Testis (tissue), 3 donors: ENCODE data around the gene FAM47E. TPM values are rescaled to one million over a fixed set of nuclear protein-coding genes. Genes with fewer than 3 reads are reported as not detected.
A peak's percentile ranks its signal among the peaks of the same experiment; 100 is the strongest.

ENCODE experiments used
- DNase-seq: peaks from one replicate; pipeline ENCODE4 v3.0.0-alpha.2; 2019
- H3K27ac ChIP-seq, 2 donors: fragments of 200-600 bp; sonication (generic); one replicate each; pipeline ENCODE4 v1.5.1; 2019
- H3K27me3 ChIP-seq: fragments of 200-600 bp; sonication (generic); one replicate; pipeline ENCODE4 v1.5.1; 2019
- H3K36me3 ChIP-seq: fragments of 200-600 bp; sonication (generic); one replicate; pipeline ENCODE4 v1.5.1; 2017; ENCODE audit warnings: low read depth; ENCODE audit errors: missing control alignments
- H3K4me1 ChIP-seq: fragments of 200-600 bp; sonication (generic); one replicate; pipeline ENCODE4 v1.5.1; 2019
- H3K4me3 ChIP-seq, 2 donors: fragments of 200-600 bp; sonication (generic); one replicate each; pipeline ENCODE4 v1.5.1; 2017 to 2019
- H3K9me3 ChIP-seq: fragments of 200-600 bp; sonication (generic); one replicate; pipeline ENCODE4 v1.5.1; 2017
- POLR2A ChIP-seq: fragments of 450-650 bp; IDR thresholded peaks from one replicate; pipeline ENCODE4 v1.6.1; 2017; ENCODE audit warnings: antibody characterized with exemption, mild to moderate bottlenecking, moderate library complexity
- WGBS, 2 donors: methylation state at CpG; one replicate each; pipeline ENCODE4 v1.1.5; 2018; 5-methylcytosine and 5-hydroxymethylcytosine counted together
- intact Hi-C: fragments of 100-400 bp; cut with DNase I; formaldehyde crosslinking; loops from one replicate; pipeline ENCODE4 v1.15.1; 2023; ENCODE audit warnings: low total_unique reads
- polyA plus RNA-seq: library from polyadenylated mRNA; stranded (reverse); fragments of 350-450 nt; fragmentation: Illumina TruSeq; extraction: RNeasy Lipid Tissue Mini Kit (QIAGEN cat#74804); gene quantifications from one replicate; pipeline ENCODE4 v1.2.3, GENCODE V29; 2014; ENCODE audit warnings: low read depth, low replicate concordance; ENCODE audit not compliant: insufficient read depth
- total RNA-seq, 2 donors: library from RNA; depleted of rRNA; stranded (reverse); fragments of >200 nt; gene quantifications; one replicate each; pipeline ENCODE4 v1.2.3, GENCODE V29; 2016
- TF ChIP-seq, protein P1 (sequence below), 3 experiments: fragments of 450-650 bp in 2 of 3; fragments of 200-600 bp in 1 of 3; sonication (generic) in 1 of 3; IDR thresholded peaks; one replicate each; pipeline ENCODE4 v1.5.1; 2016 to 2019; ENCODE audit warnings: antibody characterized with exemption in 3 of 3, mild to moderate bottlenecking in 2 of 3, moderate library complexity in 1 of 3

The FAM47E gene
- total and polyA plus RNA-seq, 3 donors from 2014 or later = 11.0 to 22.8 (median 15.4) TPM

DNA sequence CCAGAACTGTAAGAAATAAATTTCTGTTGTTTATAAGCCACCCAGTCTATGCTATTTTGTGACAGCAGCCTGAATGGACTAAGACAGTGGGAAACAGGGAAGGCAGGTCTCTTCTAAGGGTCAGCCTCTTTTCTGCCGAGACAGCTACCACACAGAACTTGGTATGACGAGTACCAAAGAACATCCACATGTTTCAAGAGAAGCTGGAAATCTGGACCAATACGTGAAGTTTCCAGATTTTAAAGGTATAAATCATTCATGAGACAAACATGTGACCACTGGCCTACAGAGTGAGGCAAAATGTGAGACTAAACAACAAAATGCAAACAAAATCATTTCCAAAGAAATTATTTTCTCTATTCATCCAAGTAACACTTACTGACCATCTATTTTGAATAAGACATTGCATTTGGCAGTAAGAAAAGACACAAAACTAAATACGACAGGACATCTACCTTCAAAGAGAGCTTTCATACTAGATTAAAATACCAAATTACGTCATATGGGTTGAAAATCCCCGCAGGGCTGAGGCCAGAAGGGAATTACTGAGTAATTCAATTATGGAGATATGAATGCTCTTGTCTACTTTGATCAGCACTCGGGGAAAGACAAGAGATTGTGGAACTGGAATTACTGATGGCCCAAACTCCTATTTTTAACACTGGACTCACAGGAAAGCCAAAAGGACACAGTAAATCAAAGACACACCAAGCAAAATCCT lies 45.1 kb upstream of the FAM47E start:
- intact Hi-C loops = no loop called here
- H3K36me3 ChIP-seq = no peaks in the 10 kb centered on the region
- peak overlapping the region in 1 of 2 donors; percentile 47 for H3K27ac ChIP-seq
- TF ChIP-seq, protein P1, sequence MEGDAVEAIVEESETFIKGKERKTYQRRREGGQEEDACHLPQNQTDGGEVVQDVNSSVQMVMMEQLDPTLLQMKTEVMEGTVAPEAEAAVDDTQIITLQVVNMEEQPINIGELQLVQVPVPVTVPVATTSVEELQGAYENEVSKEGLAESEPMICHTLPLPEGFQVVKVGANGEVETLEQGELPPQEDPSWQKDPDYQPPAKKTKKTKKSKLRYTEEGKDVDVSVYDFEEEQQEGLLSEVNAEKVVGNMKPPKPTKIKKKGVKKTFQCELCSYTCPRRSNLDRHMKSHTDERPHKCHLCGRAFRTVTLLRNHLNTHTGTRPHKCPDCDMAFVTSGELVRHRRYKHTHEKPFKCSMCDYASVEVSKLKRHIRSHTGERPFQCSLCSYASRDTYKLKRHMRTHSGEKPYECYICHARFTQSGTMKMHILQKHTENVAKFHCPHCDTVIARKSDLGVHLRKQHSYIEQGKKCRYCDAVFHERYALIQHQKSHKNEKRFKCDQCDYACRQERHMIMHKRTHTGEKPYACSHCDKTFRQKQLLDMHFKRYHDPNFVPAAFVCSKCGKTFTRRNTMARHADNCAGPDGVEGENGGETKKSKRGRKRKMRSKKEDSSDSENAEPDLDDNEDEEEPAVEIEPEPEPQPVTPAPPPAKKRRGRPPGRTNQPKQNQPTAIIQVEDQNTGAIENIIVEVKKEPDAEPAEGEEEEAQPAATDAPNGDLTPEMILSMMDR (IDR thresholded peaks at IDR 0.05) = no peak
- no peak for TF ChIP-seq POLR2A
- no peak overlapping the region for H3K4me3 ChIP-seq
- DNase-seq = no peak
- no peaks in the 10 kb centered on the region for H3K9me3 ChIP-seq
- H3K4me1 ChIP-seq = peaks cover 19% of the 10 kb centered on the region
- WGBS, 2 donors = 59 to 67% methylated on average over 7 of the region's 7 CpGs
- H3K27me3 ChIP-seq = no peaks in the 10 kb centered on the region

GRCh38 chr4:76207549-76207948 lies 44.0 kb upstream of the FAM47E start:
- Histone ChIP-seq H3K9me3 (no peaks in the 10 kb centered on the region), H3K36me3 (no peaks in the 10 kb centered on the region), H3K4me1 (peaks cover 28% of the 10 kb centered on the region), H3K4me3 (no peak overlapping the region), H3K27ac (peak overlapping the region in 1 of 2 donors; percentile 77), H3K27me3 (no peaks in the 10 kb centered on the region)
- intact Hi-C loops = no loop called here
- DNase-seq = no peak
- no peak for TF ChIP-seq POLR2A
- TF ChIP-seq, protein P1 (IDR thresholded peaks at IDR 0.05) = no peak

DNA sequence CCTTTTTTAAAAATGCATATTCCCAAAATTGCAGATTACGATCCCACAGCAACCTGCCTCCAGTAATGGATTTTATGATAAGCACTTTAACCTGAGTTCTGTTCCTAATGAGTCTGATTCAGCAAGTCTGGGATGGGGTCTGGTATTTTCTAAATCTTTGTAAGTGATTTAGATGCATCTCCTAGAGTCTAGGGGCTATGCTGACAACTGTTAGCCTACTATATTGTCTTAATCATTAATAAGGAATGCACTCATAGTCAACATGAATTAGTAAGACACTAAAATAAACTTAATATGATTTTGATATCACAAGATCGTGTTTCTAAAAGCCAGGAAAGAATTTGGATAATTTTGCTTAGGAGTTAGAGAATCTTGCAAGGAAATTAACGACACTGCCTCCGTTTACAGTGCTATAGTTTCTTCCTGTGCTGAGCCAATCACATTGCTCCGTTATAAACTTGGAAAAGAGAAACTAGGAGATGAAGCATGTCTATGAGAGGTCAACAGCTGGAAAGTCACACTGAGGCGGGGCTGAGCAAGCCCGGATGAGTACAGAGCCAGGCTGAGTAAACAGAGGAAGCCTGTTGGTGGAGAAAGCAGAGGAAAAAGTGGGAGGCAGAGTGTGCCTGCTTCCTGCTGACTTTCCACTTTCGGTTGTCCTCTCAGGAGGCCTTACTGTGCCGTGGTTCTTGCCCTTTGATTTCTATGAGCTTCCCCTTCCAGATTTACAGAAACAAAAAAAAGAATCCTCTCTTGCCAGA lies 43.3 kb upstream of the FAM47E start:
- Histone ChIP-seq H3K27me3 (no peaks in the 10 kb centered on the region), H3K4me3 (no peak overlapping the region), H3K36me3 (no peaks in the 10 kb centered on the region), H3K4me1 (peaks cover 28% of the 10 kb centered on the region), H3K27ac (peak overlapping the region; percentile 70 to 77), H3K9me3 (no peaks in the 10 kb centered on the region)
- intact Hi-C loops = no loop called here
- peak; percentile 84 for DNase-seq
- TF ChIP-seq, protein P1 (IDR thresholded peaks at IDR 0.05) = no peak
- no peak for TF ChIP-seq POLR2A
- WGBS, 2 donors = 31% methylated on average over 9 of the region's 9 CpGs

DNA sequence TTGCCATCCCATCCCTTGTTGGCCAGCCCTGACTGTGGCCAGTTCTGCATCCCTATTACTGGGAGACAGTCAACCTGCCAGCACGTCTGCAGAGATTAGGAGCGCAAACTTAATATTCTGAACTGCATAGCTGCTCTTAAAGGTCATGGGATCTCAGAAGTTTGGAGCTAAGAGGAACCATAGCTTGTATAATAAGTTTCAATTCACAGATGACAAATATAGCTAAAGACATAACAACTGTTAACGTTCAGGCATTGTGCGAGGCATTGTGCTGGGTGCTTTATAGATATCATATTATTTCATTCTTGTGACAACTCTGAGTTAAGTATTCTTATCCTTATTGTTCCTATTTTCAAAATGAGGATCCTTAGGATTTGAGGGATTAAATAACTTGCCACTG lies 41.6 kb upstream of the FAM47E start:
- no peaks in the 10 kb centered on the region for H3K9me3 ChIP-seq
- no peaks in the 10 kb centered on the region for H3K36me3 ChIP-seq
- no peak for DNase-seq
- H3K4me1 ChIP-seq = peaks cover 33% of the 10 kb centered on the region
- peak overlapping the region; percentile 18 to 77 for H3K27ac ChIP-seq
- TF ChIP-seq POLR2A = no peak
- TF ChIP-seq, protein P1 (IDR thresholded peaks at IDR 0.05) = no peak
- intact Hi-C loops = no loop called here
- no peaks in the 10 kb centered on the region for H3K27me3 ChIP-seq
- no peak overlapping the region for H3K4me3 ChIP-seq
- 71 to 77% methylated on average over 4 of the region's 4 CpGs for WGBS, 2 donors
